IPS DF 6.9 (cell line): ENCODE results near the gene KIF21A.

Experiments used
- DNase-seq: peaks from one replicate; pipeline ENCODE4 v3.0.0-alpha.2; 2013; ENCODE audit warnings: low read depth, low spot score
- H3K27ac ChIP-seq: one replicate; pipeline ENCODE4 v1.5.1; 2013; ENCODE audit warnings: low read length, control low read depth
- H3K27me3 ChIP-seq: 2 replicates; pipeline ENCODE4 v1.6.1; 2013; ENCODE audit warnings: mild to moderate bottlenecking, low read length; ENCODE audit not compliant: control insufficient read depth, insufficient read depth
- H3K36me3 ChIP-seq: 2 replicates; pipeline ENCODE4 v1.6.1; 2013; ENCODE audit warnings: low read length; ENCODE audit not compliant: control insufficient read depth, insufficient read depth
- H3K4me1 ChIP-seq: 2 replicates; pipeline ENCODE4 v1.6.1; 2013; ENCODE audit warnings: low read length; ENCODE audit not compliant: control insufficient read depth, insufficient read depth
- H3K4me3 ChIP-seq: 2 replicates; pipeline ENCODE4 v1.5.1; 2013; ENCODE audit warnings: mild to moderate bottlenecking, low read length
- H3K9me3 ChIP-seq: 2 replicates; pipeline ENCODE4 v1.6.1; 2013; ENCODE audit warnings: low read length, inconsistent platforms; ENCODE audit not compliant: control insufficient read depth, insufficient read depth
- WGBS: extraction: QIAGEN DNeasy Blood & Tissue Kit; methylation state at CpG from one replicate; pipeline ENCODE4 v1.1.7; 2013; ENCODE audit warnings: mixed read lengths, missing lambda C conversion rate; ENCODE audit not compliant: insufficient read length, insufficient coverage; 5-methylcytosine and 5-hydroxymethylcytosine counted together

The KIF21A gene

GRCh38 chr12:39348941-39349626 is 93.8 kb downstream of the KIF21A start:
- H3K9me3 ChIP-seq = no peaks in the 10 kb centered on the region
- no peaks in the 10 kb centered on the region for H3K36me3 ChIP-seq
- WGBS = no CpG with 5 or more reads among the region's 3 CpGs
- no peak for DNase-seq
- no peaks in the 10 kb centered on the region for H3K27me3 ChIP-seq
- H3K27ac ChIP-seq = no peak overlapping the region
- H3K4me3 ChIP-seq = no peak overlapping the region
- H3K4me1 ChIP-seq = no peaks in the 10 kb centered on the region; the same call in 1 of the 2 replicates

- no peak overlapping the region for H3K4me3 ChIP-seq
- H3K9me3 ChIP-seq = no peaks in the 10 kb centered on the region
- WGBS = no CpG with 5 or more reads among the region's 1 CpG
- no peaks in the 10 kb centered on the region for H3K27me3 ChIP-seq
- H3K36me3 ChIP-seq = no peaks in the 10 kb centered on the region
- DNase-seq = no peak
- no peaks in the 10 kb centered on the region; the same call in 1 of the 2 replicates for H3K4me1 ChIP-seq
- H3K27ac ChIP-seq = no peak overlapping the region
Observed at GRCh38 chr12:39348523-39348922, 94.4 kb downstream of the KIF21A start.

DNA sequence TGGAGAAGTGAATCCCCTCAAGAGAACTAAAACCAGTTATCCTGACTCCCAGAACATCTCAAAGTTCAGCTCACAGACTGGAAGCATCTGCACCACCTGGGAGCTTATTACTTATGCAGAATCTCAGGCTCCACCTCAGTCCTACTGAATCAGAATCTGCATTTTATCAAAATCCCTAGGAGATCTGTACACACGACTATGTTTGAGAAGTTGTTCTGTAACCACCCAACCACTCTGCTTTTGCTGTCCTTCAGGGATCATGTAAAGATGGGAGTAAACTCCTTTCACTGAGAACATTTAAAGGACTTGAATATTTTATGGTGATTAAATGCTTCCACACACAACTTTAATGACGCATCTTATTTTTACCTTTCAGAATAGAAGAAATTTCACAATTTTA is 98.0 kb downstream of the KIF21A start:
- no peak for DNase-seq
- no CpG with 5 or more reads among the region's 2 CpGs for WGBS
- H3K9me3 ChIP-seq = no peaks in the 10 kb centered on the region

DNA sequence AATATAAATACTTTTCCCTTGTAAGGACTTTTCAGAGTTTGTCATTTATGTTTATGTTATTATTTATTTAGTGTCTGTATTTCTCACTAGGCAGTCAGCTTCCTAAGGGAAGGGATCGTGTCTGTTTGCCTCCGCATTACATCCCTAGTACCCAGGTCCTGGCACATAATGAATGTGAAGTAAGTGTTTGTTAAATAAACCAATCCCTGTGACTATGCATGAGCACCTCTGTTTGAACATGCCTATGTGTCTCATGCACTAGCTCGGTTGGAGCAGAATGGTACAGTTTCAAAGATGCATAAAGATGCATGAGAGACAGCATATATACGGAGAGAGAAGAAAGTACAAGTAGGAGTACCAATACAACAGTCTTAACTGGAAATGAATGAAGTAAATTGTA is 99.3 kb downstream of the KIF21A start:
- Histone ChIP-seq H3K9me3 (no peaks in the 10 kb centered on the region), H3K36me3 (no peaks in the 10 kb centered on the region), H3K4me3 (no peak overlapping the region), H3K4me1 (no peaks in the 10 kb centered on the region), H3K27ac (no peak overlapping the region), H3K27me3 (no peaks in the 10 kb centered on the region)
- no peak for DNase-seq
- WGBS = no CpG with 5 or more reads among the region's 4 CpGs

More for the DNA sequence above, 98.0 kb downstream of the KIF21A start:
- Histone ChIP-seq H3K36me3 (no peaks in the 10 kb centered on the region), H3K4me3 (no peak overlapping the region), H3K27ac (no peak overlapping the region), H3K4me1 (no peaks in the 10 kb centered on the region; the same call in 1 of the 2 replicates), H3K27me3 (no peaks in the 10 kb centered on the region)

GRCh38 chr12:39341761-39342160 is 101.2 kb downstream of the KIF21A start:
- no peaks in the 10 kb centered on the region for H3K9me3 ChIP-seq
- DNase-seq = no peak
- no peaks in the 10 kb centered on the region for H3K36me3 ChIP-seq
- H3K27me3 ChIP-seq = no peaks in the 10 kb centered on the region
- WGBS = 100% methylated on average over 1 of the region's 1 CpG
- no peak overlapping the region for H3K27ac ChIP-seq
- no peaks in the 10 kb centered on the region for H3K4me1 ChIP-seq
- H3K4me3 ChIP-seq = no peak overlapping the region

GRCh38 chr12:39341179-39341578 is 101.7 kb downstream of the KIF21A start:
- Histone ChIP-seq H3K36me3 (no peaks in the 10 kb centered on the region), H3K27me3 (no peaks in the 10 kb centered on the region), H3K4me1 (no peaks in the 10 kb centered on the region), H3K27ac (no peak overlapping the region), H3K4me3 (no peak overlapping the region), H3K9me3 (no peaks in the 10 kb centered on the region)
- no peak for DNase-seq

GRCh38 chr12:39332661-39333175 is 110.2 kb downstream of the KIF21A start:
- DNase-seq = no peak
- no CpG with 5 or more reads among the region's 12 CpGs for WGBS
- no peaks in the 10 kb centered on the region for H3K36me3 ChIP-seq

GRCh38 chr12:39331539-39332261 is 111.2 kb downstream of the KIF21A start:
- Histone ChIP-seq H3K4me1 (no peaks in the 10 kb centered on the region), H3K36me3 (no peaks in the 10 kb centered on the region), H3K4me3 (no peak overlapping the region), H3K27ac (no peak overlapping the region), H3K9me3 (no peaks in the 10 kb centered on the region), H3K27me3 (no peaks in the 10 kb centered on the region)
- 100% methylated on average over 1 of the region's 2 CpGs for WGBS
- DNase-seq = no peak

More at GRCh38 chr12:39332661-39333175, 110.2 kb downstream of the KIF21A start:
- Histone ChIP-seq H3K27me3 (no peaks in the 10 kb centered on the region), H3K9me3 (no peaks in the 10 kb centered on the region), H3K4me1 (no peaks in the 10 kb centered on the region), H3K4me3 (no peak overlapping the region), H3K27ac (no peak overlapping the region)

DNA sequence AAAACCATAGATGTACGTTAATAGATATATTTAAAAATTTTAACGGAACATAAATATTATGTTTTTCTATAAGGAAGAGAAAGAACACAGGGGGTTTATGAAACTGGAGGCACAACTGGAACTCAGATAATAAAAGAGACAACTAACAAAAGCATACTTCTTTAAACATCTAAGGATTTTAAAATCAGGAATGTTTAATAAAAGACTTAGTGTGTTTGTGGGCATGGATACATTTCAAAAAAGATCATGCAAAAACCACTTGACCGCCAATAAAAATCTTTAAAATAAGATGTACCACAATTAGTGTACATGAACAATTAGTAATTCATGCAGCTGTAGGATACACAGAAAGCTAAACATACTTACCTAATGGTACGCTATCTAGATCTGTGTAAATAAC is 113.0 kb downstream of the KIF21A start:
- DNase-seq = no peak
- H3K27ac ChIP-seq = no peak overlapping the region
- 100% methylated on average over 2 of the region's 4 CpGs for WGBS
- H3K27me3 ChIP-seq = no peaks in the 10 kb centered on the region
- H3K4me1 ChIP-seq = no peaks in the 10 kb centered on the region
- H3K36me3 ChIP-seq = no peaks in the 10 kb centered on the region
- H3K4me3 ChIP-seq = no peak overlapping the region
- no peaks in the 10 kb centered on the region for H3K9me3 ChIP-seq

DNA sequence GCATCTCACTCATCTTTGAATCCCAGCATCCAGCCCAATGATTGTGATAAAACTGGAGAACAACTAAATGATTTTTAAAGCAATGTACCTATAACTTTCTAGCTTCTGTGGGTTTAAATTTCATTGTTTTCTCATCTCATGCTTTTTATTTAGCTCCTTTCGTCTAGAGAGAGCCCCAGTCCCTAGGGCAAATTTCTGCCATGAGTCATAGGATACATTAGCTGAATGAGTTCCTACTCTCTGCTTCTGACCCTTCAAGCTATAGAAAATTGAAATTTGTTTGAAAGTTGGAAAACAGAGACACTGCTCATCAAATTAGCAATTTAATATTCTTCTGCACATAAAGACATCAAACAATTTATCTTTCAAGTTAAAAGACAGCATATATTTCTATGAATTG is 113.9 kb downstream of the KIF21A start:
- no peaks in the 10 kb centered on the region for H3K4me1 ChIP-seq
- no peaks in the 10 kb centered on the region for H3K36me3 ChIP-seq
- H3K27ac ChIP-seq = no peak overlapping the region
- DNase-seq = no peak
- H3K27me3 ChIP-seq = no peaks in the 10 kb centered on the region
- H3K9me3 ChIP-seq = no peaks in the 10 kb centered on the region
- WGBS = no CpG with 5 or more reads among the region's 1 CpG
- no peak overlapping the region for H3K4me3 ChIP-seq
